HepG2 (cell line): ENCODE data around the gene TMEM38A. TPM values are rescaled to one million over a fixed set of nuclear protein-coding genes. Genes with fewer than 3 reads are reported as not detected.

Experiments used
- ATAC-seq: fragments of 200-7000 bp; cut with Tn5 transposase; 3 replicates; pipeline ENCODE4 v1.9.1; 2020; ENCODE audit warnings: mild to moderate bottlenecking, moderate library complexity
- BruUV-seq: library from RNA; stranded (reverse); fragments of 400-500 nt; replicated peaks from 2 replicates; lab custom pipeline; 2021; lab: Mats Ljungman, UMichigan
- CTCF ChIA-PET: fragments of 300-600 bp; formaldehyde crosslinking; extraction: SDS; loops from one replicate; lab custom pipeline; 2021; ENCODE audit warnings: low total read pairs, inconsistent platforms, low intra/inter-chr PET ratio; lab: Yijun Ruan, JAX
- POLR2A ChIA-PET: fragments of 350-600 bp; sonication (Branson Sonifier 250); formaldehyde crosslinking; loops from one replicate; lab custom pipeline; 2020; ENCODE audit warnings: antibody characterized with exemption, inconsistent platforms; lab: Yijun Ruan, JAX
- DNase-seq: peaks from one replicate; pipeline ENCODE4 v3.0.0-alpha.2; 2015; ENCODE audit warnings: low spot score
- FAIRE-seq: peaks from 3 replicates; lab custom pipeline; 2011; peaks lifted over from hg19 to GRCh38; lab: Jason Lieb, UNC
- H2AFZ ChIP-seq: one replicate; pipeline ENCODE4 v1.6.1; 2011; ENCODE audit warnings: low read length, inconsistent platforms
- H3K27ac ChIP-seq: fragments of 300-600 bp; 3 replicates; pipeline ENCODE4 v1.8.0; 2011; ENCODE audit warnings: mixed run types, mild to moderate bottlenecking, mixed read lengths, low read length, inconsistent platforms; ENCODE audit not compliant: insufficient read depth; ENCODE audit errors: extremely low read length
- H3K27me3 ChIP-seq, 2 experiments: fragments of 200-600 bp in 1 of 2; 2 replicates in 1 of 2; 3 replicates in 1 of 2; pipeline versions ENCODE4 v1.6.0 to v1.8.0; 2011; ENCODE audit warnings: low read length in 2 of 2, mild to moderate bottlenecking in 2 of 2, moderate library complexity in 2 of 2, inconsistent platforms in 1 of 2; ENCODE audit not compliant: insufficient read depth in 2 of 2, control insufficient read depth in 1 of 2
- H3K36me3 ChIP-seq, 2 experiments: fragments of 200-600 bp in 1 of 2; replicated peaks in 1 of 2; 2 replicates in 1 of 2; 3 replicates in 1 of 2; pipeline versions ENCODE4 v1.5.1 to v1.8.0; 2011; ENCODE audit warnings: low read length in 2 of 2, inconsistent platforms in 1 of 2; ENCODE audit not compliant: insufficient read depth in 2 of 2, control insufficient read depth in 1 of 2
- H3K4me1 ChIP-seq: 2 replicates; pipeline ENCODE4 v1.5.1; 2012; ENCODE audit warnings: low read length, inconsistent platforms; ENCODE audit not compliant: insufficient read depth
- H3K4me2 ChIP-seq: 2 replicates; pipeline ENCODE4 v1.6.0; 2011; ENCODE audit warnings: low read depth, low read length, inconsistent platforms
- H3K4me3 ChIP-seq, 3 experiments: fragments of 200-600 bp in 1 of 3; sonication (generic), shearing (Covaris generic) in 1 of 3; replicated peaks in 1 of 3; 2 replicates each; pipeline ENCODE4 v1.5.1; 2011 to 2016; ENCODE audit warnings: low read length in 3 of 3, inconsistent platforms in 2 of 3, low read depth in 2 of 3, mild to moderate bottlenecking in 2 of 3, control low read depth in 1 of 3, mixed read lengths in 1 of 3; ENCODE audit not compliant: insufficient read depth in 1 of 3
- H3K79me2 ChIP-seq: one replicate; pipeline ENCODE4 v1.6.1; 2011; ENCODE audit warnings: low read length, inconsistent platforms; ENCODE audit not compliant: insufficient read depth
- H3K9ac ChIP-seq: 2 replicates; pipeline ENCODE4 v1.6.0; 2011; ENCODE audit warnings: mild to moderate bottlenecking, low read depth, low read length, inconsistent platforms; ENCODE audit not compliant: insufficient read depth
- H3K9me3 ChIP-seq: 2 replicates; pipeline ENCODE4 v1.5.1; 2012; ENCODE audit warnings: mild to moderate bottlenecking, low read length
- H4K20me1 ChIP-seq: 2 replicates; pipeline ENCODE4 v1.6.0; 2011; ENCODE audit warnings: inconsistent platforms, mild to moderate bottlenecking, low read length, moderate library complexity; ENCODE audit not compliant: insufficient read depth
- ATF7 ChIP-seq, 2 experiments: fragments of 450-650 bp in 1 of 2; sonication (generic) in 1 of 2; formaldehyde crosslinking in 1 of 2; IDR thresholded peaks; 2 replicates each; pipeline versions ENCODE4 v1.4.0 to v1.6.1; 2016 to 2020; ENCODE audit warnings: antibody characterized with exemption in 1 of 2, mild to moderate bottlenecking in 1 of 2, missing genetic modification reagents in 1 of 2
- CCDC6 ChIP-seq: sonication (generic); formaldehyde crosslinking; IDR thresholded peaks from 2 replicates; pipeline ENCODE4 v1.8.1; 2022; ENCODE audit warnings: mild to moderate bottlenecking, missing genetic modification reagents, moderate library complexity
- IKZF5 ChIP-seq: IDR thresholded peaks from 2 replicates; pipeline ENCODE4 v1.6.1; 2018; ENCODE audit warnings: missing genetic modification reagents, mild to moderate bottlenecking, missing compliant biosample characterization
- MTERF4 ChIP-seq: sonication (generic); formaldehyde crosslinking; IDR thresholded peaks from 2 replicates; pipeline ENCODE4 v1.8.0; 2023; ENCODE audit warnings: mild to moderate bottlenecking, missing genetic modification reagents
- NFYC ChIP-seq: IDR thresholded peaks from 2 replicates; pipeline ENCODE4 v1.6.1; 2016; ENCODE audit warnings: missing genetic modification reagents, missing compliant biosample characterization
- NONO ChIP-seq, 2 experiments: fragments of 450-650 bp in 1 of 2; sonication (generic) in 1 of 2; formaldehyde crosslinking in 1 of 2; IDR thresholded peaks in 1 of 2; conservative IDR thresholded peaks in 1 of 2; 2 replicates each; pipeline versions ENCODE4 v1.6.1 to v1.8.0; 2017 to 2022; ENCODE audit warnings: mild to moderate bottlenecking in 1 of 2, missing genetic modification reagents in 1 of 2, moderate library complexity in 1 of 2
- NR2C2 ChIP-seq: sonication (generic); formaldehyde crosslinking; IDR thresholded peaks from 2 replicates; pipeline ENCODE4 v1.4.0; 2020; ENCODE audit warnings: missing genetic modification reagents, mild to moderate bottlenecking, moderate library complexity, borderline replicate concordance
- NRL ChIP-seq: sonication (generic); formaldehyde crosslinking; IDR thresholded peaks from 2 replicates; pipeline ENCODE4 v1.5.0; 2020; ENCODE audit warnings: missing genetic modification reagents, mild to moderate bottlenecking, moderate library complexity, borderline replicate concordance
- ZBTB42 ChIP-seq: sonication (generic); formaldehyde crosslinking; IDR thresholded peaks from 2 replicates; pipeline ENCODE4 v1.5.0; 2020; ENCODE audit warnings: mild to moderate bottlenecking, missing genetic modification reagents
- ZNF709 ChIP-seq: sonication (generic); formaldehyde crosslinking; IDR thresholded peaks from 2 replicates; pipeline ENCODE4 v1.5.0; 2020; ENCODE audit warnings: mild to moderate bottlenecking, missing genetic modification reagents
- WGBS: methylation state at CpG from one replicate; pipeline ENCODE4 v1.1.6; 2017; ENCODE audit warnings: low lambda C conversion rate; 5-methylcytosine and 5-hydroxymethylcytosine counted together
- in situ Hi-C: cut with HindIII; loops from 2 replicates; pipeline ENCODE4 v1.10.0; 2017; ENCODE audit warnings: low pct_unique_long_range_greater_than_20kb; ENCODE audit not compliant: extremely low pct_ligation_motif_present
- intact Hi-C: fragments of 100-400 bp; cut with micrococcal nuclease; formaldehyde crosslinking; loops from one replicate; pipeline ENCODE4 v1.10.0; 2022; ENCODE audit not compliant: unreplicated experiment
- polyA plus RNA-seq, 8 experiments: library from polyadenylated mRNA; depleted of rRNA in 3 of 8; stranded (reverse) in 7 of 8; unstranded in 1 of 8; fragments of >200 nt; fragmentation: Illumina TruSeq in 4 of 8; extraction: Trizol in 4 of 8; gene quantifications; 2 replicates each; pipeline versions ENCODE4 v1.2.1 to v1.2.3, GENCODE V29; 2011 to 2016; ENCODE audit warnings: low read depth in 4 of 8, missing spikeins in 1 of 8, mixed read lengths in 1 of 8; ENCODE audit not compliant: insufficient read depth in 1 of 8
- total RNA-seq, 5 experiments: library from RNA; depleted of rRNA; stranded (reverse); fragments of >200 nt; fragmentation: Illumina TruSeq; extraction: Trizol; gene quantifications; 2 replicates each; pipeline ENCODE4 v1.2.3, GENCODE V29; 2016; ENCODE audit warnings: low read depth in 1 of 5
- TF ChIP-seq, protein P1 (sequence below): sonication (generic); formaldehyde crosslinking; IDR thresholded peaks from 2 replicates; pipeline ENCODE4 v1.4.0; 2020; ENCODE audit warnings: missing genetic modification reagents
- TF ChIP-seq, protein P2 (sequence below): fragments of 450-650 bp; IDR thresholded peaks from 2 replicates; pipeline ENCODE4 v1.6.1; 2017; ENCODE audit warnings: mild to moderate bottlenecking
- TF ChIP-seq, protein P3 (sequence below): sonication (generic); formaldehyde crosslinking; IDR thresholded peaks from 2 replicates; pipeline ENCODE4 v1.4.0; 2020; ENCODE audit warnings: missing genetic modification reagents, borderline replicate concordance

TMEM38A gene
- total and polyA plus RNA-seq, 2 of the 13 experiments (the other 11 are each of a cell fraction or from before 2014, with no cell fraction given) = 4.8 to 6.8 TPM

GRCh38 chr19:16661480-16662034 is 618 bp downstream of the TMEM38A start (continued):
- TF ChIP-seq NRL (CRISPR knock-in tag) (0 out of 2 replicates have a peak, but pooled peaks have one; percentile 16), ZNF709 (CRISPR knock-in tag) (0 out of 2 replicates have a peak, but pooled peaks have one; percentile 54), NFYC (CRISPR knock-in tag) (no peak)
- TF ChIP-seq, protein P1, sequence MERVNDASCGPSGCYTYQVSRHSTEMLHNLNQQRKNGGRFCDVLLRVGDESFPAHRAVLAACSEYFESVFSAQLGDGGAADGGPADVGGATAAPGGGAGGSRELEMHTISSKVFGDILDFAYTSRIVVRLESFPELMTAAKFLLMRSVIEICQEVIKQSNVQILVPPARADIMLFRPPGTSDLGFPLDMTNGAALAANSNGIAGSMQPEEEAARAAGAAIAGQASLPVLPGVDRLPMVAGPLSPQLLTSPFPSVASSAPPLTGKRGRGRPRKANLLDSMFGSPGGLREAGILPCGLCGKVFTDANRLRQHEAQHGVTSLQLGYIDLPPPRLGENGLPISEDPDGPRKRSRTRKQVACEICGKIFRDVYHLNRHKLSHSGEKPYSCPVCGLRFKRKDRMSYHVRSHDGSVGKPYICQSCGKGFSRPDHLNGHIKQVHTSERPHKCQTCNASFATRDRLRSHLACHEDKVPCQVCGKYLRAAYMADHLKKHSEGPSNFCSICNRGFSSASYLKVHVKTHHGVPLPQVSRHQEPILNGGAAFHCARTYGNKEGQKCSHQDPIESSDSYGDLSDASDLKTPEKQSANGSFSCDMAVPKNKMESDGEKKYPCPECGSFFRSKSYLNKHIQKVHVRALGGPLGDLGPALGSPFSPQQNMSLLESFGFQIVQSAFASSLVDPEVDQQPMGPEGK (CRISPR knock-in tag) = peak; percentile 19; the same call in 1 of the 2 replicates

DNA sequence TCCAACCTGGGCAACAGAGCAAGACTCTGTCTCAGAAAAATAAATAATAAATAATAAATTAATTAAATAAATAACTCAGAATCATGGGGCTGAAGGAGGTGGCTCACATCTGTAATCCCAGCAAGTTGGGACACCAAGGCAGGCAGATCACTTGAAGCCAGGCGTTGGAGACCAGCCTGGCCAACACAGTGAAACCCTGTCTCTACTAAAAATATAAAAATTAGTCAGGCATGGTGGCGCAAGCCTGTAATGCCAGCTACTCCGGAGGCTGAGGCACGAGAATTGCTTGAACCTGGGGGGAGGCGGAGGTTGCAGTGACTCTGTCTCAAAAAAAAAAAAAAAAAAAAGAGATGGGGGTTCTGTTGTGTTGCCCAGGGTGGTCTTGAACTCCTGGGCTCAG is 7.2 kb downstream of the TMEM38A start:
- DNase-seq = no peak
- no peaks in the 10 kb centered on the region for H3K36me3 ChIP-seq
- no peak overlapping the region for H3K9ac ChIP-seq
- in situ Hi-C loops = no loop called here
- WGBS = 96% methylated on average over 5 of the region's 5 CpGs
- ATAC-seq = no peak
- no peaks in the 10 kb centered on the region for H3K27me3 ChIP-seq
- H3K4me2 ChIP-seq = no peak overlapping the region
- H3K9me3 ChIP-seq = no peaks in the 10 kb centered on the region
- no peak overlapping the region for H3K27ac ChIP-seq
- CTCF ChIA-PET = no interaction called here
- H2AFZ ChIP-seq = no peak overlapping the region
- FAIRE-seq = no peak
- H4K20me1 ChIP-seq = no peaks in the 10 kb centered on the region
- no peaks in the 10 kb centered on the region for H3K79me2 ChIP-seq
- H3K4me3 ChIP-seq = no peak overlapping the region
- no TSS peak for BruUV-seq
- intact Hi-C loops = no loop called here
- POLR2A ChIA-PET = interaction anchor here (0.6 kb wide), 1 partner anchor 817 kb away, joined by 5 read pairs; no protein-coding TSS in a partner anchor
- H3K4me1 ChIP-seq = peaks cover 19% of the 10 kb centered on the region
- no peak for TF ChIP-seq IKZF5 (CRISPR knock-in tag)
- TF ChIP-seq NONO (IDR thresholded peaks at IDR 0.05) = no peak
- no peak for TF ChIP-seq NONO (CRISPR knock-in tag; conservative IDR thresholded peaks at IDR 0.05)
- TF ChIP-seq MTERF4 (CRISPR knock-in tag) = no peak
- TF ChIP-seq ATF7 (IDR thresholded peaks at IDR 0.05) = no peak
- TF ChIP-seq ATF7 (CRISPR knock-in tag; IDR thresholded peaks at IDR 0.05) = no peak
- TF ChIP-seq, protein P2, sequence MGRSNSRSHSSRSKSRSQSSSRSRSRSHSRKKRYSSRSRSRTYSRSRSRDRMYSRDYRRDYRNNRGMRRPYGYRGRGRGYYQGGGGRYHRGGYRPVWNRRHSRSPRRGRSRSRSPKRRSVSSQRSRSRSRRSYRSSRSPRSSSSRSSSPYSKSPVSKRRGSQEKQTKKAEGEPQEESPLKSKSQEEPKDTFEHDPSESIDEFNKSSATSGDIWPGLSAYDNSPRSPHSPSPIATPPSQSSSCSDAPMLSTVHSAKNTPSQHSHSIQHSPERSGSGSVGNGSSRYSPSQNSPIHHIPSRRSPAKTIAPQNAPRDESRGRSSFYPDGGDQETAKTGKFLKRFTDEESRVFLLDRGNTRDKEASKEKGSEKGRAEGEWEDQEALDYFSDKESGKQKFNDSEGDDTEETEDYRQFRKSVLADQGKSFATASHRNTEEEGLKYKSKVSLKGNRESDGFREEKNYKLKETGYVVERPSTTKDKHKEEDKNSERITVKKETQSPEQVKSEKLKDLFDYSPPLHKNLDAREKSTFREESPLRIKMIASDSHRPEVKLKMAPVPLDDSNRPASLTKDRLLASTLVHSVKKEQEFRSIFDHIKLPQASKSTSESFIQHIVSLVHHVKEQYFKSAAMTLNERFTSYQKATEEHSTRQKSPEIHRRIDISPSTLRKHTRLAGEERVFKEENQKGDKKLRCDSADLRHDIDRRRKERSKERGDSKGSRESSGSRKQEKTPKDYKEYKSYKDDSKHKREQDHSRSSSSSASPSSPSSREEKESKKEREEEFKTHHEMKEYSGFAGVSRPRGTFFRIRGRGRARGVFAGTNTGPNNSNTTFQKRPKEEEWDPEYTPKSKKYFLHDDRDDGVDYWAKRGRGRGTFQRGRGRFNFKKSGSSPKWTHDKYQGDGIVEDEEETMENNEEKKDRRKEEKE = no peak
- no peak for TF ChIP-seq CCDC6
- no peak for TF ChIP-seq ZBTB42
- TF ChIP-seq NR2C2 (CRISPR knock-in tag) = no peak
- TF ChIP-seq, protein P3, sequence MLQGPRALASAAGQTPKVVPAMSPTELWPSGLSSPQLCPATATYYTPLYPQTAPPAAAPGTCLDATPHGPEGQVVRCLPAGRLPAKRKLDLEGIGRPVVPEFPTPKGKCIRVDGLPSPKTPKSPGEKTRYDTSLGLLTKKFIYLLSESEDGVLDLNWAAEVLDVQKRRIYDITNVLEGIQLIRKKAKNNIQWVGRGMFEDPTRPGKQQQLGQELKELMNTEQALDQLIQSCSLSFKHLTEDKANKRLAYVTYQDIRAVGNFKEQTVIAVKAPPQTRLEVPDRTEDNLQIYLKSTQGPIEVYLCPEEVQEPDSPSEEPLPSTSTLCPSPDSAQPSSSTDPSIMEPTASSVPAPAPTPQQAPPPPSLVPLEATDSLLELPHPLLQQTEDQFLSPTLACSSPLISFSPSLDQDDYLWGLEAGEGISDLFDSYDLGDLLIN (CRISPR knock-in tag) = no peak
